ENCODE data around the gene SYVN1. TPM values are rescaled to one million over a fixed set of nuclear protein-coding genes. Genes with fewer than 3 reads are reported as not detected.

The SYVN1 gene
- total RNA-seq, 1 donor from 2014 or later, result 14.8 TPM

DNA sequence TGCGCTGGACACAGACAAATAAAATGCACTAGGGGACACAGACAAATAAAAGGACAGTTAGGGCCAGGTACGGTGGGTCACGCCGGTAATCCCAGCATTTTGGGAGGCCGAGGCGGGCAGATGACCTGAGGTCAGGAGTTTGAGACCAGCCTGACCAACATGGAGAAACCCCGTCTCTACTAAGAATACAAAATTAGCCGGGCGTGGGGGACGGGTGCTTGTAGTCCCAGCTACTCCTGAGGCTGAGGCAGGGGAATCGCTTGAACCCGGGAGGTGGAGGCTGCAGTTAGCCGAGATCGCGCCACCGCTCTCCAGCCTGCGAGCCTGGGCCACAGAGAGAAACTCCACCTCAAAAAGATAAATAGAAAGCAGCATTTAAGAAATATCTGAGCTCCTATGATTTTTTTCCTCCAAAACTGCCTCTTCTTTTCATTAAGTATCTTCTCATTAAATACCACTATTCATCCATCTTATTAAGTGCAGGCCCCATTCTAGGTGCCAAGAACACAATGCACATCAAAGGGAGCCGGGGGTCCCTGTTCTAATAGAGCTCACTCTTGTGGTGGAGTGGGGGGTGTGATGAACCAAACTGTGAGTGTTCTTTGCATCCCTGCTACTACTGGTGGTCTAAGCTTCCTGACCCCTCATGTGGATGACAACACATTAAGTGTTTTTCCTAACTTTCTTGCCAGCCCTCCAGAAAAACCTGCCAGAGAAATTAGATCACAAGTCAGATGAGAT lies 16.1 kb downstream of the SYVN1 start:
- no peak for DNase-seq (ENCODE audit: low read depth)
- H3K4me3 ChIP-seq (ENCODE audit: low read depth, low read length), result no peak overlapping the region
- TF ChIP-seq, protein P1, sequence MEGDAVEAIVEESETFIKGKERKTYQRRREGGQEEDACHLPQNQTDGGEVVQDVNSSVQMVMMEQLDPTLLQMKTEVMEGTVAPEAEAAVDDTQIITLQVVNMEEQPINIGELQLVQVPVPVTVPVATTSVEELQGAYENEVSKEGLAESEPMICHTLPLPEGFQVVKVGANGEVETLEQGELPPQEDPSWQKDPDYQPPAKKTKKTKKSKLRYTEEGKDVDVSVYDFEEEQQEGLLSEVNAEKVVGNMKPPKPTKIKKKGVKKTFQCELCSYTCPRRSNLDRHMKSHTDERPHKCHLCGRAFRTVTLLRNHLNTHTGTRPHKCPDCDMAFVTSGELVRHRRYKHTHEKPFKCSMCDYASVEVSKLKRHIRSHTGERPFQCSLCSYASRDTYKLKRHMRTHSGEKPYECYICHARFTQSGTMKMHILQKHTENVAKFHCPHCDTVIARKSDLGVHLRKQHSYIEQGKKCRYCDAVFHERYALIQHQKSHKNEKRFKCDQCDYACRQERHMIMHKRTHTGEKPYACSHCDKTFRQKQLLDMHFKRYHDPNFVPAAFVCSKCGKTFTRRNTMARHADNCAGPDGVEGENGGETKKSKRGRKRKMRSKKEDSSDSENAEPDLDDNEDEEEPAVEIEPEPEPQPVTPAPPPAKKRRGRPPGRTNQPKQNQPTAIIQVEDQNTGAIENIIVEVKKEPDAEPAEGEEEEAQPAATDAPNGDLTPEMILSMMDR (conservative IDR thresholded peaks at IDR 0.05; ENCODE audit: low read depth, low read length), result no peak

DNA sequence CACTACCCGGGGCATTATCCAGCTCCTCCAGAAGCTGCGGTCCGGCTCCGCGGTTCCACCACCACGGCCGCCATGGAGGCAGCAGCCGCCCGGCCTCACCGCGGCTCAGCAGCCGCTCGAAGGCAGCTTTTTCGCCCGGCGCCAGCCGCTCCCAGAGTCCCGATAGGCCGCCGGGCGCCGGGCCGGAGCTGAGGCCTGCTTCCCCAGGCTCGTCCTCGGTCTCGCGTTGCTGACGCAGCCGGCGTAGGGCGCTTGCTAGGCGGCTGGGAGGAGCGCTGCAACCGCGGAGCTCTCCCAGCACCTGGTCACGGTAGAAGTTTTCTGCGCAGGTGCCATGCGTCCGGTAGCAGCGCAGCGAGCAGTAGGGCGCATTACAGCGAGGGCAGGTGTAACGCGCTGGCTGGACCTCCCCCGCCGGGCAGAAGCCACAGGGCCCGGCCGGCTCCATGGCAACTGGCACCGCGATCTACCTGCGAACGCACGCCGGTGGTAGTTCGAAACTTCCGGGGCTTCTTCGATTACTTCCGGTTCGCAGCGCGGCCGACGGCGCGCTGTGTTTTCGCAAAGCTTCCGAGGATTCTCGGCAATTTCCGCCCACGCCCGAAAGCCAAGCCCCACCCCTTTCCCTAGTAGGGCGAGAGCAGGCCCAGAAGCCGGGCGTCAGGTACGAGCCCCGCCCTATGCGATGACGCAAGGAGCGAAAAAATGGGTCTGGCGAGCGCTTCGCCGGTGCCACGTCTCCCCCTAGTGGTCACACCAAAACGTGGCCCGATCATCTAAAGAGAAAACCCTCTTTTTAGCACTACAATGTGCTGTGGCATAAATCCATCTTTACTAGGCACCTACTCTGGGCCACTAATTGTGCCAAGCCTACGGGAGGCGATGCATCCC lies 16.9 kb downstream of the SYVN1 start, which contains the start of gene ZNHIT2:
TSS of gene ZNHIT2 (minus strand) at position 496 of the 891 bp plus-strand sequence. CDS start at position 448, 48 bp downstream.
- TF ChIP-seq, protein P1 (conservative IDR thresholded peaks at IDR 0.05; ENCODE audit: low read depth, low read length), result peak; percentile 90
- DNase-seq (ENCODE audit: low read depth), result peak; percentile 87
- H3K4me3 ChIP-seq (ENCODE audit: low read depth, low read length), result peak within 1 kb of the TSS; percentile 91

DNA sequence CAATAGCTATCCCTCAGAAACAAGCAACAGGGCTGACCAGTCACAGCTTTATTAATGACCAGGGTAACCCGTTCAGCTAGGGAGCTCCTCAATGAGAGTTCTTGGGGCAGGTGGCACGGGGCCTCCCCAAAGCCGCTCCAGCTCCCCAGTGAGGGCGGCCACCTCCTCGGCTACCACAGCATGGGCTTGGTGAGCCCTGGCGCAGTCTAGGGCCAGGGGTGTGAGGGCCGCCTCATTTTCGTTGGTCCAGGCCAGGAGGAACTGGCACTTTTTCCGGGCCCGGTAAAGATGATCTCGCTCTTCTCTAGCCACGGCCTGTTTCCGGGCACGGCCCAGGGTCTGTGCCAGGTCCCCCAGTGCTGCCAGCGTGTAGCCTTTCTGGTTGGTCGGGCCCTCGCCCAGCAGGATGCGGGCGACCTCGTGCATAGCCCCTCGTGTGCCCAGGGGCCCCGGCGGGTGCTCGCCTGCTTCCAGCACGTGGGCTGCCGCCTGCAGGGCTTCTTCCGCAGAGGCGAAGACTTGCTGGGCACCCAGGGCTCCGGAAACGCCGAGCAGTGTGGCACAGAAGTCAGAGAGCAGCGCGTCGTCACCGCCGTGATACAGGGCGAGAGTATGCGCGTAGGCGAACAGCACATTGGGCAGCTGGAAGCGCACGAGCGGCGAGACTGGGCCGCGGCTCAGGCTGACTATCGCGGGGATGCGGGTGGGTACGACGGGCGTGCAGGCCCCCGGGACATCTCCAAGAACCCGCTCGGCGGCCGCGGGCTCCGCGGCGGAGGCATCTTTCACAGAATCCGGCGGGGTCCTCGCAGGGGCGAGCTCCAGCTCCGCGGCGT lies 17.7 kb downstream of the SYVN1 start:
- peak overlapping the region; percentile 91 for H3K4me3 ChIP-seq (ENCODE audit: low read depth, low read length)
- TF ChIP-seq, protein P1 (conservative IDR thresholded peaks at IDR 0.05; ENCODE audit: low read depth, low read length), result no peak
- no peak for DNase-seq (ENCODE audit: low read depth)

DNA sequence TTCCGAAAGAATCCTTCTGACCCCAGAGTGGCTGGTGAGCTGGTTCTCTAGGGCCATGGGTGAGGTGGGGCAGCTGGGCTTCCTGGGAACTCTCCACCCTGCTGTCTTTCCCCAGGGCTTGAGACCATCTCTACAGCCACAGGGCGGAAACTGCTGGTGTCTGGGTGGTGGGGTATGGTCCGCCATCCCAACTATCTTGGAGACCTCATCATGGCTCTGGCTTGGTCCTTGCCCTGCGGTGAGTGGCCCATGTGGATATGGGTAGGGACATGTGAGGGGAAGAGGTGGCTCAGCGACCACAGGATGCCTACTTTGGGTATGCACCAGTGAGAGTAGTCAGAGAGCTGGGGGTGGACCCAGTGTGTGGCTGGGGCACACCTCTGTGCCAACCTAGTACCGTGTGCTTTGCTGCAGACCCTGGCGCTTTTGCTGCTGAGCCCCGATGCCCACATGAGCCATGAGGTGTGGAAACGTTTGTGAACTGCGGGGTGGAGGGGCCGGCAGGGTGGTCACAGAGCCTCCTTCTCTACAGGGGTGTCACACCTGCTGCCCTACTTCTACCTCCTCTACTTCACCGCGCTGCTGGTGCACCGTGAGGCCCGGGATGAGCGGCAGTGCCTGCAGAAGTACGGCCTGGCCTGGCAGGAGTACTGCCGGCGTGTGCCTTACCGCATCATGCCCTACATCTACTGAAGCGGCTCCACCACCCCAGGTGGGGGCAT lies 18.8 kb downstream of the SYVN1 start:
- TF ChIP-seq, protein P1 (conservative IDR thresholded peaks at IDR 0.05; ENCODE audit: low read depth, low read length), result no peak
- no peak for DNase-seq (ENCODE audit: low read depth)
- peak overlapping the region; percentile 91 for H3K4me3 ChIP-seq (ENCODE audit: low read depth, low read length)

DNA sequence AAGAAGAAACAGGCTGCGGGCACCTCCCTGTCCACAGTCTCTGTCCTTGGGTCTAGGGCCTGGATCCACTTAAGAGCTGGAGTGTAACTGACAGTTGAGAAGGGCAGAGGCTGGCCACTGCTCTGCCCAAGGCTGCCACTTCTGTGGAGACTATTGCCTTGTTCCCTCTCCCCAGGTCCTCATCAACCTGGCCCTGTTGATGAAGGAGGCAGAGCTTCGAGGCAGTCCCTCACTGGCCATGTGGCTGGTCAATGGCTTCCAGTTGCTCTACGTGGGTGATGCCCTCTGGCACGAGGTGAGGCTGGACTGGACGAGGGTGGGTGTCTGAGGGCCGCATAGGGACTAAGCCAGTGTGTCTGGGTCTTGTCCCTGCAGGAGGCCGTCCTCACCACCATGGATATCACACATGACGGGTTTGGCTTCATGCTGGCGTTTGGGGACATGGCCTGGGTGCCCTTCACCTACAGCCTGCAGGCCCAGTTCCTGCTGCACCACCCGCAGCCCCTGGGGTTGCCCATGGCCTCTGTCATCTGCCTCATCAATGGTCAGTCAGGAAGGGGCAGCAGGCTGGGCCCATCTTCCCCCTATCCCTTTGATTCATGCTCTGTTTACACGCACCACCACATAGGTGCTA lies 19.7 kb downstream of the SYVN1 start:
- TF ChIP-seq, protein P1 (conservative IDR thresholded peaks at IDR 0.05; ENCODE audit: low read depth, low read length), result no peak
- H3K4me3 ChIP-seq (ENCODE audit: low read depth, low read length), result no peak overlapping the region
- no peak for DNase-seq (ENCODE audit: low read depth)
